ENCODE data around the gene AOPEP.

DNA sequence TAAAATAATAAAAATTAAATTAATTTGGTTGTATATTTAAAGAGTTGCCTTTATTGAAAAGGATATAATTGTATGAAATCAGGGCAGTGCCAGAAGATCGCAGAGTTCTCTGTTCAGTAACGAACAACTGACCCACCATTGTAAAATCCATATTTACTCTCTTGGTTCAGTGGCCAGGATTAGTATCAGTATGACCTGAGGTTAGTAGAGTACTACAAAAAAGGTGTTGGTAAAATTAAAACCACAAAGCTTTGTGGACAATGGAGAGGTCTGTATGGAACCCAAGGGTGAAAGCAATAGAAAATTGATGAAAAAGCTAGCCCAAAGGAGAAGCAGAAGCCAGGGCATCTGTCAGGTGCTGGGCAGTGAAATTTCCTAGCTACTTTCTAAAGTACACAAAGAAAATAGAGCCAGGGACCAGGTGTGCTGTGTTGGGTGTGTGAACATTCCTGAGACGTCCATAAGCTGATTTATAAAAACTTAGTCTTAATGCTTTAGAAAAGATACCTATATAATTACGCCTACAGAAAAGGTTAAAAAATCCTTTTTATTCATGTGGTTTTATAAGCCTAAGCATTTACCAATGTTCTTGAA lies 159.5 kb downstream of the AOPEP start:
- TF ChIP-seq CTCF (conservative IDR thresholded peaks at IDR 0.05 in 1 of 2, IDR thresholded peaks at IDR 0.05 in 1 of 2; ENCODE audit: extremely low read depth in 1 of 2, insufficient read depth in 1 of 2, low read depth in 1 of 2, low read length in 2 of 2), result no peak
- TF ChIP-seq EZH2 (IDR thresholded peaks at IDR 0.05; ENCODE audit: borderline replicate concordance, low read length), result no peak

Data from mammary epithelial cell (primary cell).